GM18499 (cell line): ENCODE measurements around the gene LBP.
"Not testable (repeated sequence)": the region's sequence is repeated elsewhere in the genome, so short reads cannot be mapped to it uniquely, and the experiment has no call there.

Experiments
- ATAC-seq: cut with Tn5 transposase; IDR thresholded peaks from one replicate; pipeline ENCODE4 v1.9.1; 2021; ENCODE audit warnings: moderate number of reproducible peaks; ENCODE audit not compliant: insufficient read depth, unreplicated experiment

LBP gene

GRCh38 chr20:38386851-38387250 is 40.6 kb downstream of the LBP start:
- ATAC-seq: no peak

GRCh38 chr20:38387953-38388352 is 41.7 kb downstream of the LBP start:
- no peak for ATAC-seq

GRCh38 chr20:38392356-38392755 is 46.1 kb downstream of the LBP start:
- ATAC-seq: no peak

- ATAC-seq: no peak
Observed at GRCh38 chr20:38393259-38393658, 47.0 kb downstream of the LBP start.

- ATAC-seq: no peak
Observed at GRCh38 chr20:38395165-38395564, 48.9 kb downstream of the LBP start.

GRCh38 chr20:38395751-38396395 is 49.6 kb downstream of the LBP start:
- not testable (repeated sequence) for ATAC-seq

- ATAC-seq: no peak
Observed at GRCh38 chr20:38402089-38402488, 55.8 kb downstream of the LBP start.

- no peak for ATAC-seq
Observed at GRCh38 chr20:38402816-38403215, 56.5 kb downstream of the LBP start.

GRCh38 chr20:38404016-38404415 is 57.7 kb downstream of the LBP start:
- ATAC-seq: no peak

- ATAC-seq: no peak
Observed at GRCh38 chr20:38405132-38405531, 58.9 kb downstream of the LBP start.

GRCh38 chr20:38406476-38406875 is 60.2 kb downstream of the LBP start:
- no peak for ATAC-seq

- no peak for ATAC-seq
Observed at GRCh38 chr20:38407321-38407720, 61.0 kb downstream of the LBP start.

GRCh38 chr20:38407822-38408221 is 61.5 kb downstream of the LBP start:
- not testable (repeated sequence) for ATAC-seq

GRCh38 chr20:38412877-38413577 is 66.7 kb downstream of the LBP start:
- ATAC-seq: no peak

GRCh38 chr20:38414769-38415450 is 68.6 kb downstream of the LBP start:
- no peak for ATAC-seq

GRCh38 chr20:38418509-38419204 is 72.4 kb downstream of the LBP start:
- ATAC-seq: no peak

GRCh38 chr20:38420388-38421085 is 74.3 kb downstream of the LBP start:
- no peak for ATAC-seq

- ATAC-seq: no peak
Observed at GRCh38 chr20:38421915-38422314, 75.6 kb downstream of the LBP start.

- no peak for ATAC-seq
Observed at GRCh38 chr20:38423541-38423940, 77.3 kb downstream of the LBP start.

- no peak for ATAC-seq
Observed at GRCh38 chr20:38424401-38424800, 78.1 kb downstream of the LBP start.
